Measurements from ENCODE around the gene GRM2.
"Not testable (repeated sequence)": the region's sequence is repeated elsewhere in the genome, so short reads cannot be mapped to it uniquely, and the experiment has no call there.

The GRM2 gene

DNA sequence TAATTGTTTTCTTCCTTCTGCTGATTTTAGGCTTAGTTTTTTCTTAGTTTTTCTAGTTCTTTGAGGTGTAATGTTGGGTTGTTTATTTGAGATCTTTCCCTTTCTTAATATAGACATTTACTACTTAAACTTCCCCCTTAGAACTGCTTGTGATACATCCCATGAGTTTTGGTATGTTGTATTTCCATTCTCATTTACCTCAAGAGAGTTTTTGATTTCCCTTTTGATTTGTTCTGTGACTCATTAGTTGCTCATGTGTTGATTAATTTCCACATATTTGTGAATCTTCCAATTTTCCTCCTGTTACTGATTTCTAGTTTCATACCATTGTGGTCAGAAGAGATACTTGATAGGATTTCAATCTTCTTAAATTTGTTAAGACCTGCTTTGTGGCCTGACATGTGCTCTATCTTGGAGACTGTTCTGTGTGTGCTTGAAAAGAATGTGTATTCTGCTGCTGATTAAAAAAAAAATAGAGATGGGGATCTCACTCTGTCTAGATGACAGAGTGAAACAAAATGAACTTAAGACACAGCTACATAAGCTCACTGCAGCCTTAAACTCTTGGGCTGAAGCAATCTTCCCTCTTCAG, 22.3 kb downstream of the GRM2 start:
- DNase-seq, result no peak

DNA sequence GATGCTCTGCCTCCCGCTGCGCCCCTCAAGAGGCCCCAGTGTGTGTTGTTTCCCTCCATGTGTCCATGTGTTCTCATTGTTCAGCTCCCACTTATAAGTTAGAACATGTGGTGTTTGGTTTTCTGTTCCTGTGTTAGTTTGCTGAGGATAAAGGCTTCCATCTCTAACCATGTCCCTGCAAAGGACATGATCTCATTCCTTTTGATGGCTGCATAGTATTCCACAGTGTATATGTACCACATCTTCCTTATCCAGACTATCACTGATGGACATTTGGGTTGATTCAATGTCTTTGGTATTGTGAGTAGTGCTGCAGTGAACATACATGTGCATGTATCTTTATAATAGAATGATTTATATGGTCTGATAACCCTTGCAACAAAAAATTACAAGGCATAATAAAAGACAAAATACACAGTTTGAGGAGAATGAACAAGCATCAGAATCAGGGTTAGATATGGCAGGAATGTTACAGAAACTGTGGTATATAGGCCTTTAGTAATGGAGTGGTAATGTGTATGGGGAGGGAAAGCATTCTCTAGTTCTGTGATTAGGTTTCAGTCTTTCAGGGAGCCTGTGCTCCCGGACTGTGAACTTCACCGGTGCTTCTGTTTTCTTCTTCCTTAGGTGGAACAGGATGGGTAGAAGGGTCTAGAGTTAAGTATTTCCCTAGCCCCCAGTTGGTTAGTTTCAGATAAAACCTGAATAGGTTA, 27.1 kb downstream of the GRM2 start:
- no peak for DNase-seq

DNA sequence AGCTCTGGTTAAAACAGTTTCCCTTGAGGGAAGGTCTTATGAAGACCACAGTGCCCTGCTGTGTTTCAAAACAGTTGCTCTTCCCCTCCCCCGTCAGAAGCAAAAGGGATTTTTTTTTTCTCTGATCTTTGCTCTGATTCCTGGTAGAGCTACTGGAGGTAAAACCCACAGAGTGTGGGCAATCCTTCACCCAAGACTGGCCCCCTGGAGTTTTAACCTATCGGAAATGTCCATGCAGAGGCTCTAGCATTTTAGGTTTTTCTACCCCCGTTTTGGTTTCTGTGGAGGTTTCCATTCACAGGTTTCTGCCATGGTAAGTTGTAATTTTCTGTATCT, 27.7 kb downstream of the GRM2 start:
- DNase-seq, result no peak

DNA sequence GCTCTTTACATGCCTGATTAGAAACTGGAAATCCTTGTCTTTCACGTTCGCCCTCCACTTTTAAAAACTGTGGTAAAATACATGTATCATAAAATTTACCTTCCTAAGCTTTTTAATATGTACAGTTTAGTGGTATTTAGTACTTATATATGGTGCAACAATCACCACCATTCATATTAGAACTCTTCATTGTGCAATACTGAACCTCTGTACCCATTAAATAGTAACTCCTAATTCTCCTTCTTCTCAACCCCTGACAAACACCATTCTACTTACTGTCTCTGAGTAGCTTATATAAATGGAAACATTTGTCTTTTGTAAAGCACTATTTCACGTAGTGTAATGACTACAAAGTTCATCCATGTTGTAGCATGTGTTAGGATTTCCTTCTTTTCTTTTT, 28.2 kb downstream of the GRM2 start:
- no peak for DNase-seq

DNA sequence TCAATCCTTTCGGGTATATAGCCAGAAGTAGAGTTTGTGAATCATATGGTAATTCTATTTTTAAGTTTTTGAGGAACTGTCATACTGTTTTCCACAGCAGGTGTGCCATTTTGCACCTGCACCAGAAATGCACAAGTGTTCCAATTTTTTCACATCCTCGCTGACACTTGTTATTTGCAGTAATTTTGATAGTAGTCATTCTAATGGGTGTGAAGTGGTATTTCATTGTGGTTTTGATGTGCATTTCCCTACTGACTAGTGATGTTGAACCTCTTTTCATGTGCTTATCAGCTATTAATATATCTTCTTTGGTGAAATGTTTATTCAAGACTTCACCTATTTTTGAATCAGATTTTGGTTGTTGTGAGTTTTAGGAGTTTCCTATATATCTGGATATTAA, 29.1 kb downstream of the GRM2 start:
- DNase-seq, result no peak

DNA sequence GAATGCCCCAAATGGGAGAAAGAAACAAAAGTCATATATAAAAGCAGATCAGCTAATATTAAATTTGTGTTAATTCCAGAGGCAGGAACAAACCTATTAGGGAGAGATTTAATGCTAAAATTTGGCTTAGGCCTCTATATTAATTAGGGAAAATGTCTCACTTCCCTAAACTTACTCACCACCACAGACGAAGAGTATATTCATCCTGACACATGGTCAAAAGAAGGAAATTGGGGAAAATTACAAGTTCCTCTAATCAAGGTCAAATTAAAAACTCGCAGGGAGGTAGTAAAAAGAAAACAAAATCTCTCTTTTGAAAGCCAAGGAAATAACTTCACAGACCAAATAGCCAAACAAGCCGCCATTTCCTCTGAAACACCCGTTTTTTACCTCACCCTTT, 32.2 kb downstream of the GRM2 start:
- DNase-seq, result no peak

DNA sequence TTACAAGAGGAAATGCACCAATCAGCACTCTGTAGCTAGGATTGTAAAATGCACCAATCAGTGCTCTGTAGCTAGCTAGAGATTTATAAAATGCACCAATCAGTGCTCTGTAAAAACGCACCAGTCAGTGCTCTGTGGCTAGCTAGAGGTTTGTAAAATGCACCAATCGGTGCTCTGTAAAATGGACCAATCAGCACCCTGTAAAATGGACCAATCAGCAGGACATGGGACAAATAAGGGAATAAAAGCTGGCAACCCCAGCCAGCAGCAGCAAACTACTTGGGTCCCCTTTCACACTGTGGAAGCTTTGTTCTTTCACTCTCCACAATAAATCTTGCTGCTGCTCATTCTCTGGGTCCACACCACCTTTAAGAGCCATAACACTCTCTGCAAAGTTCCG, 35.5 kb downstream of the GRM2 start:
- DNase-seq, result not testable (repeated sequence)

DNA sequence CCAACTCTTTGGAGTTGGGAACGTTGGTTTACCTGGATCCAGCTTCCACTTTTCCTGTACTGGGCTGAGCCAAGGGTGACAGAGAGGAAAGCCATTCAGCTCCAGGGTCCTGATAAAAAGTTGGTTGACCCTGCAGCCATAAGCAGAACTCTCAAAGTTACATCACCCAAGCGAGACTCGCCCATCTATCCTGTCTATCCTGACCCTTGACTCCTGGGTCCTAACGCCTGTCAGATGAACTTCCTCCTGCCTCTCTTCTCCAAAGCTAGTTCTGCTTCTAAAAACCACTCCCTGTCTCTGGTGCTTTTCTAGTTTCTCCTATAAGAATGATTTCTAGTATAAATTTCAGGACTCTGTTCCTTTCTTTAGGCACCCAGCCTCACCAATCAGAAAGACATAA, 36.1 kb downstream of the GRM2 start:
- DNase-seq, result not testable (repeated sequence)

DNA sequence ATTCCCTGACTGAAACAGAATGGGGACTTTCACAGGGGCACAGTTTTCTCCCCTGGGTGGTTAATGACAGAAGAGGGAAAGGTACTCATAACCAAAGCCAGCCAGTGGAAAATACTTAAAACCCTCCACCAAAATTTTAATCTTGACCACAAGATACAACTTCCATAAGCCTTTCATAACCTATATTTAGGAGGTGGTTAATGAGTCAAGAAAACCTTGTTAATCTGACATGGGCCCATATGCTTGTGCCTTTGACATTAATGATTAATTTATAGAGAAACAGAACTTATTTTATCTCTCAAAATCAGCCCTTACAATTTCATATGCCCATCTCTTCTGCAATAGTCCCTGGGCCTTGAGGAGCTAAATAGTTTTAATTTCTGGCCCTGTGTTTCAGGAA, 41.0 kb downstream of the GRM2 start:
- DNase-seq, result no peak

DNA sequence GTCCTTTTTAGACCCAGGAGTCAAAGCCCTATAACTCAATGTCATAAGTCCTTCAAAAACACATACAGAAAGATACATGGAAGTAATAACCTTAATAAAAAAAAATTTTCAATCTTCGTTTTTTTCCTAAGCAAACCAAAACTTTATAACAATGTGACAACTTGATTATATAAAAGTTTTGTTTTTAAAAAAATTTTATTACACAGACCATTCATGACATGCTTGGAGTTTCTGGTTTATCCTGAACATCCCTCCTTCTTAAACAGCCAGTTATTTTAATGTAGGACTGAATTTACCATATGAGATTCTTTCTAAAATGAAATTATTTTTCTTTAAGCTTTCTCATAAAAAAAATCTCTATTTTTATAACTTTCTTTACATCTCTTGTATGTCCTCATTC, 41.5 kb downstream of the GRM2 start:
- DNase-seq, result no peak

DNA sequence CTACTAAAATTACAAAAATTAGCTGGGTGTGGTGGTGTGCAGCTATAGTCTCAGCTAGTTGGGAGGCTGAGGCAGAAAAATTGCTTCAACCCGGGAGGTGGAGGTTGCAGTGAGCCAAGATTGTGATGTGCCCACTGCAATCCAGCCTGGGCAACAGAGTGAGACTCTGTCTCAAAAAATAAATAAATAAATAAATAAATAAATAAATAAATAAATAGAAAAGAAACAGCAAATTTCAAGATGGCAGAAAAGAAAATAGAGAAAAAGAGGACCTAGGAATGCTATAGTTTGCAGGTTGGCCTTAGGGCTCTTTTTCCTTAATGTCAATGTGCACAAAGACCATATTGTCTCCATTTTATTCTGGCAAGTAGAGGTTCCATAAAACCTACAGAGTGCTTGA, 44.0 kb downstream of the GRM2 start:
- DNase-seq, result no peak

DNA sequence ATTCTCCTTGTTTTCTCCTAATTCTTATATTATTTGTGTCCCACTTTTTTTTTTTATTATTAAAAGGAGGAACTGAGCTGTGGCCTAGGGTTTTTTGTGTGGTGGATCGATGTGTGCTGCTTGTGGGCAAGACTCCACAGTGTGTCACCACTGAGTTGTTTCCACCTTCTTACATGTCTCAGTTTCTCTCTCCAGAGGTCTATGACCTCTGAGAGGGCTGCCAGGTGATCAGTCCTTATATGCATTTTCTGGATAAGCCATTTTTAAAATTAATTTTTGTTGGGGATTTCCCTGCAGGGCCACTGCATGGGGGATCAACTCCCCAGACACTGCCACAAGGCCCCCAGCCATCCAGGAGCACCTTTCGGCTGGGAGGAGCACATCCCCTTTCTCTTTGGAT, 44.4 kb downstream of the GRM2 start:
- DNase-seq, result no peak

DNA sequence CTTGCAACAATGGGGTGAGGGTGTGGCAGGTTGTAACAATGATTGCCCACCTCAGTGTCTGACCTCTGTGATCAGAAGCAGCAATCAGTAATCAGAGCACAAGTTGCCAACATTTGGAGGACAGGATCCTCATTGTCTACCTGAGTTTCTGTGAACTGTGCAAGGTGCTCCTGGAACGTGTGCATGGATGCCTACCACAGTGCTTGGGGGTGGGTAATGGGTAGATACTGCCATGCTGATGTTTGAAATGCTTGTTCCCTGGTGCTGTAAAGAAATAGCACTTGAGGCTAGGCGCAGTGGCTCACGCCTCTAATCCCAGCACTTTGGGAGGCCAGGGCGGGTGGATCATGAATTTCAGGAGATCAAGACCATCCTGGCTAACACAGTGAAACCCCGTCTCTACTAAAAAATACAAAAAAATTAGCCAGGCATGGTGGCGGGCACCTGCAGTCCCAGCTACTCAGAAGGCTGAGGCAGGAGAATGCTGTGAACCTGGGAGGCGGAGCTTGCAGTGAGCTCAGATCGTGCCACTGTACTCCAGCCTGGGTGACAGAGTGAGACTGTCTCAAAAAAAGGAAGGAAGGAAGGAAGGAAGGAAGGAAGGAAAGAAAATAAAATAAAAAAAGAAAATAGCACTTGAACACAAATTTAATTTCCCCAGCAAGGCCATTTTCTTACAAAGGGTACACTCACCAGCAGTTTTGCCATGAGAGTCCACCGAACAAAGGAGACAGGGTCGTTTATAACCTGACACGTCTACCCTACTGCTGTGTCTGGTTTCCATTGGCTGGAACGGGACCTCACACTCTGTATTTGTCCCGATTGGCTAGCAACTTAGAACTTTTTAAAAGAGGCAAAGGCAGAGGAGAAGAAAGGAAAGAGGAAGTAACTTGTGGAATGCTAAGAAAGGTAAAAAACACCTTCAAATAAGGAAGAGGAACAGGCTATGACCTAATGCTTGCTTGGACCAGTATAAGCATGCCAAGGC, 47.2 kb downstream of the GRM2 start:
- not testable (repeated sequence) for DNase-seq

DNA sequence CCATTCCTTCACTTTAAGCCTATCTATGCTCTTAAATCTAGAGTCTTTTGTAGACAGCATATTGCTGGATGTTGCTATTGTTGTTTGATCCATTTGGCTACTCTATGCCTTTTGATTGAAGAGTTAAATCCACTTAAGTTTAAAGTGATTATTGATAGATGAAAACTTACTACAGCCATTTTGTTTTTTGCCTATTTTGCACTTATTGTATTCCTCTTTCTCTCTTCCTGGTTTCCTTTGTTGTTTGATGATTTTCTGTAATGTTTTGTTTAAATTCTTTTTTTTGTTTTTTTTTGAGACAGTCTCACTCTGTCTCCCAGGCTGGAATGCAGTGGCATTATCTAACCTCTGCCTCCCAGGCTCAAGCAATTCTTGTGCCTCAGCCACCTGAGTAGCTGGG, 52.3 kb downstream of the GRM2 start:
- no peak for DNase-seq

All from NCI-H2107 (cell line).